Body of pancreas (tissue), 4 donors: ENCODE results near the gene SIL1. TPM values are rescaled to one million over a fixed set of nuclear protein-coding genes. Genes with fewer than 3 reads are reported as not detected.

Source experiments
- ATAC-seq: fragments of 150-250 bp; one replicate; pipeline ENCODE4 v1.9.1; 2016
- DNase-seq, 4 donors: peaks; one replicate each; pipeline ENCODE4 v3.0.0-alpha.2; 2019
- H3K27ac ChIP-seq, 4 donors: fragments of 200-600 bp; sonication (generic); 1 replicate in 3 of 4; 2 replicates in 1 of 4; pipeline versions ENCODE4 v1.5.1 to v1.6.1; 2016 to 2019; ENCODE audit warnings: mild to moderate bottlenecking in 1 of 4, mixed read lengths in 1 of 4, moderate library complexity in 1 of 4
- H3K27me3 ChIP-seq, 2 donors: fragments of 200-600 bp; sonication (generic); one replicate each; pipeline ENCODE4 v1.6.0; 2016; ENCODE audit warnings: mild to moderate bottlenecking in 1 of 2
- H3K36me3 ChIP-seq, 2 donors: fragments of 200-600 bp; sonication (generic); replicated peaks in 1 of 2; 2 replicates each; pipeline ENCODE4 v1.5.1; 2016; ENCODE audit warnings: low read depth in 2 of 2; ENCODE audit not compliant: insufficient read depth in 1 of 2
- H3K4me1 ChIP-seq: fragments of 200-600 bp; sonication (generic); one replicate; pipeline ENCODE4 v1.6.0; 2016
- H3K4me3 ChIP-seq, 2 donors: fragments of 200-600 bp; sonication (generic); 1 replicate in 1 of 2; 2 replicates in 1 of 2; pipeline ENCODE4 v1.5.1; 2016 to 2019
- H3K9me3 ChIP-seq, 3 donors: fragments of 200-600 bp; sonication (generic); 1 replicate in 2 of 3; 2 replicates in 1 of 3; pipeline ENCODE4 v1.5.1; 2016
- POLR2A ChIP-seq, 3 donors: fragments of 450-650 bp; IDR thresholded peaks; one replicate each; pipeline ENCODE4 v1.6.1; 2016; ENCODE audit warnings: antibody characterized with exemption in 3 of 3, mild to moderate bottlenecking in 2 of 3
- WGBS, 2 donors: methylation state at CpG; one replicate each; pipeline ENCODE4 v1.1.5; 2017; 5-methylcytosine and 5-hydroxymethylcytosine counted together
- intact Hi-C: fragments of 100-400 bp; cut with DNase I; formaldehyde crosslinking; loops from one replicate; pipeline ENCODE4 v1.15.1; 2023
- total RNA-seq, 2 donors: library from RNA; depleted of rRNA; stranded (reverse); fragments of >200 nt; gene quantifications; one replicate each; pipeline ENCODE4 v1.1.0, GENCODE V29; 2016
- TF ChIP-seq, protein P1 (sequence below), 7 experiments: fragments of 450-650 bp in 4 of 7; fragments of 200-600 bp in 3 of 7; sonication (generic) in 3 of 7; IDR thresholded peaks; one replicate each; pipeline ENCODE4 v1.5.1; 2016 to 2019; ENCODE audit warnings: antibody characterized with exemption in 7 of 7

SIL1 gene
- total RNA-seq, 2 donors from 2014 or later = 57.6 to 124 TPM

DNA sequence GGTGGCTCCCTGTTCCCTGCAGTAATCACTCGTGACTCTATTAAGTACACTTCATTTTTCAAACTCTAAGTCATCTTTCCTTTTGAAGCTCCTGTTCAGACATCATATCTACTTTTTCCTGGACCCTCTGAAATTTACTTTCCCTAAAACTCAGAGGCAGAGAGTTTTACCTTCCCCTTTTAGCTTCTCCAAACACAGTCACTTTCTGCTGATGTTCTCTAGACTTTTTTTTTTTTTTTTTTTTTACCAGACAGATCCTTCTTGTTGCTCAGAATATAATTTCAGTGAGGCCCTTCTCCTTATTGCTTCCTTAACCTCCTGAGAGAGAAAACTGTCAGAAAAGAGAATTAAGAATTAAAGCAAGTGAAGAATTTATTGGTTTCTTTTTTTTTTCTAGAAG, 236.4 kb downstream of the SIL1 start:
- 69 to 75% methylated on average over 1 of the region's 1 CpG for WGBS, 2 donors

DNA sequence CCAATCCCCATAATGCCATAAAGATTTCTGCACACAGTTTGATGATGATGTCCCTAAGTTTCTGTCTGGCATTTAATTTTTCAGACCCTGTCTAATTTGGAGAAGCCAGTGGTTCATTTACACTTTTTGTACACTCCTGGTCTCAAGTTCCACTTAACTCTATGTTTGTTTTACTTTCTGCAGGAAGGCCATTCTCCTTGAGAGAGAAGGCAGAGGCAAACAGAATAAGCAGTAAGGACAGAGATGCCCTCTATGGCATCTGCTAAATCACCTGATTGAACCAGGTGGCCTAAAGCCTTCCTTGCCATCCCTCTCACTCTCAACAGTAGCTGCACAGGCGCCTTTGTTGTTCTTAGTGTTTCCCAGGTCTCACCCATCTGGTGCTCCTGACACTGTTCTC, 236.9 kb downstream of the SIL1 start:
- Histone ChIP-seq H3K4me3 (no peak overlapping the region), H3K9me3 (no peaks in the 10 kb centered on the region), H3K36me3 (no peaks in the 10 kb centered on the region), H3K27ac (peak overlapping the region in 1 of 4 donors; percentile 33), H3K27me3 (no peaks in the 10 kb centered on the region), H3K4me1 (peaks cover 45% of the 10 kb centered on the region)
- WGBS, 2 donors = 93 to 100% methylated on average over 1 of the region's 1 CpG
- ATAC-seq (no peak), DNase-seq (peak in 1 of 4 donors; percentile 6)
- intact Hi-C loops = no loop called here
- TF ChIP-seq, protein P1, sequence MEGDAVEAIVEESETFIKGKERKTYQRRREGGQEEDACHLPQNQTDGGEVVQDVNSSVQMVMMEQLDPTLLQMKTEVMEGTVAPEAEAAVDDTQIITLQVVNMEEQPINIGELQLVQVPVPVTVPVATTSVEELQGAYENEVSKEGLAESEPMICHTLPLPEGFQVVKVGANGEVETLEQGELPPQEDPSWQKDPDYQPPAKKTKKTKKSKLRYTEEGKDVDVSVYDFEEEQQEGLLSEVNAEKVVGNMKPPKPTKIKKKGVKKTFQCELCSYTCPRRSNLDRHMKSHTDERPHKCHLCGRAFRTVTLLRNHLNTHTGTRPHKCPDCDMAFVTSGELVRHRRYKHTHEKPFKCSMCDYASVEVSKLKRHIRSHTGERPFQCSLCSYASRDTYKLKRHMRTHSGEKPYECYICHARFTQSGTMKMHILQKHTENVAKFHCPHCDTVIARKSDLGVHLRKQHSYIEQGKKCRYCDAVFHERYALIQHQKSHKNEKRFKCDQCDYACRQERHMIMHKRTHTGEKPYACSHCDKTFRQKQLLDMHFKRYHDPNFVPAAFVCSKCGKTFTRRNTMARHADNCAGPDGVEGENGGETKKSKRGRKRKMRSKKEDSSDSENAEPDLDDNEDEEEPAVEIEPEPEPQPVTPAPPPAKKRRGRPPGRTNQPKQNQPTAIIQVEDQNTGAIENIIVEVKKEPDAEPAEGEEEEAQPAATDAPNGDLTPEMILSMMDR (IDR thresholded peaks at IDR 0.05) = no peak
- TF ChIP-seq POLR2A (IDR thresholded peaks at IDR 0.05) = no peak

More for the DNA sequence above, 236.4 kb downstream of the SIL1 start:
- Histone ChIP-seq H3K27ac (peak overlapping the region in 1 of 4 donors; percentile 33), H3K27me3 (no peaks in the 10 kb centered on the region), H3K4me3 (no peak overlapping the region), H3K4me1 (peaks cover 49% of the 10 kb centered on the region), H3K36me3 (no peaks in the 10 kb centered on the region), H3K9me3 (no peaks in the 10 kb centered on the region)
- DNase-seq (no peak), ATAC-seq (no peak)
- intact Hi-C loops = no loop called here
- TF ChIP-seq POLR2A (IDR thresholded peaks at IDR 0.05) = no peak
- TF ChIP-seq, protein P1 (IDR thresholded peaks at IDR 0.05) = no peak

DNA sequence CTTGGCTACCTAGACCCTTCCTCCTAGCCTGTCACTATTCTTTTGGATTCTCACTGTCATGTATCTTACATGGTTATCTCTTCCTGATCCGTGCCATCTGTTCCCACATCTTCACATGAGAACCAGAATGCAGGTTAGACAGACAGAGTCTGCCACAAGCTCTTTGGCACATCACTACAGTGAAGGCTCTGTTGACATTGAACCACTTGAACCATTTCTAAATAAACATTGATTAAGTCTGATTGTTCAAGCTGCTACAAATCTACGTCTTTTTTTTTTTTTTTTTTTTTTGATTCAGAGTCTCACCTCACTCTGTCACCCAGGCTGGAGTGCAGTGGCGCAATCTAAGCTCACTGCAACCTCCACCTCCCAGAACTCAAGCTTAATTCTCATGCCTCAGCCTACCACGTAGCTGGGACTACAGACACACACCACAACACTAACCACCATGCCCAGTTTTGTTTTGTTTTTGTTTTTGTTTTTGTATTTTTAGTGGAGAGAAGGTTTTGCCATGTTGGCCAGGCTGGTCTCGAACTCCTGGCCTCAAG, 237.9 kb downstream of the SIL1 start:
- TF ChIP-seq POLR2A (IDR thresholded peaks at IDR 0.05) = no peak
- TF ChIP-seq, protein P1 (IDR thresholded peaks at IDR 0.05) = no peak
- ATAC-seq = no peak

DNA sequence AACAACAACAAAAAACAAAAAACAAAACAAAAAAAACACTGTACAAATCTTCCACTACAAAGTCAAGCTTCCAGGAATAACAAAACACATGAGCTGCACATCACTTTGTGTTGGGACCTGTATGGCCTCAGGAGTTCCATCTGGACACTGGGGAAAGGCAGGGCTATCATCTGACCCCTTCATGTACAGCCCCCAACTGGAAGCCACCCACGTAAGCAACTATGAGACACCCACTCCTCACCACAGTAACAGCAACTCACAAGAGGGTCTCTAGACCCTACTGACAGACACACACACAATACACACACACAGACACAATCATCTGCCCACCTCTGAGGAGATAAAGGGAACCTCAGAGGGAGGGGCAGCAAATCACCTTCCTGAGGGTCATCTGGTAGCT, 241.4 kb downstream of the SIL1 start:
- TF ChIP-seq, protein P1 (IDR thresholded peaks at IDR 0.05) = no peak
- no peak for TF ChIP-seq POLR2A (IDR thresholded peaks at IDR 0.05)
- Histone ChIP-seq H3K36me3 (no peaks in the 10 kb centered on the region), H3K4me1 (peaks cover 54% of the 10 kb centered on the region), H3K9me3 (no peaks in the 10 kb centered on the region), H3K27ac (no peak overlapping the region), H3K4me3 (no peak overlapping the region), H3K27me3 (no peaks in the 10 kb centered on the region)
- WGBS, 2 donors = 80 to 94% methylated on average over 1 of the region's 1 CpG
- intact Hi-C loops = no loop called here
- ATAC-seq = no peak
- DNase-seq = no peak

More for the DNA sequence above, 237.9 kb downstream of the SIL1 start:
- Histone ChIP-seq H3K27me3 (no peaks in the 10 kb centered on the region), H3K4me1 (peaks cover 40% of the 10 kb centered on the region), H3K4me3 (no peak overlapping the region), H3K27ac (peak overlapping the region in 1 of 4 donors; percentile 15), H3K9me3 (no peaks in the 10 kb centered on the region), H3K36me3 (no peaks in the 10 kb centered on the region)
- intact Hi-C loops = no loop called here
- peak in 1 of 4 donors; percentile 3 for DNase-seq
- WGBS, 2 donors = 57 to 70% methylated on average over 5 of the region's 5 CpGs

DNA sequence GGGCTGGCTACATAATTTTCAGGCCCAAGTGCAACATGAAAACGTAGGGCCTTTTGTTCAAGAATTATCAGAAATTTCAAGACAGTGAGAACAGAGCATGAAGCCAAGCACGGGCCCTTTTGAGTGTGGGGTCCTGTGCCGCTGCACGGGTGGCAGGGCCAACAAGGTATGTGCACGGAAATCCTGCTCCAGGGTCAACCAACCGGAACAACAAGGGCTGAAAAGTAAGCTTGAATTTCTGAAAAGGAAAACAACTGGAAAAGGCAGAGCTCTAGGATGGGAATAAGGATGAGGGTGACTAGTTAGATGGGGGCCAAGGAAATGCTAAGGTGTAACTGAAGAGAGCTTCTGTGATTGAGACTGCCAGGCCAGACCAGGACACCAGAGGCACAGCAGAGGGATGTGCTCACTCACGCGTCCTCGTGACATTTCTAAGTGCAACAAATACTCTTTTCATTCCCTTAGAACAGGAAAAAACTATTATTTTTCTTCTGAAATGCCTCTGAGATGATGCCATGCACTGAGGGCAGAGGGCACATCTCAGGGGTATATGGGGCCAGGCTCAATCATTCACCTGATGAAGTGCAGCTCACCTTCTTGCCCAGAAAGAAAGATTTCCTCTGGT, 242.4 kb downstream of the SIL1 start:
- Histone ChIP-seq H3K36me3 (no peaks in the 10 kb centered on the region), H3K9me3 (no peaks in the 10 kb centered on the region), H3K4me1 (peaks cover 55% of the 10 kb centered on the region), H3K4me3 (no peak overlapping the region), H3K27me3 (no peaks in the 10 kb centered on the region), H3K27ac (peak overlapping the region in 2 of 4 donors; percentile 6 to 81)
- ATAC-seq (no peak), DNase-seq (peak in 2 of 4 donors; percentile 3 to 5)
- intact Hi-C loops = no loop called here
- WGBS, 2 donors = 79 to 83% methylated on average over 9 of the region's 9 CpGs
- TF ChIP-seq POLR2A (IDR thresholded peaks at IDR 0.05) = no peak
- TF ChIP-seq, protein P1 (IDR thresholded peaks at IDR 0.05) = no peak
